ENCODE results near the gene MPG.

GRCh38 chr16:92431-93339 is 14.7 kb downstream of the MPG start:
- TF ChIP-seq RAD21 (IDR thresholded peaks at IDR 0.05; ENCODE audit: low read depth) (no peak), CEBPB (IDR thresholded peaks at IDR 0.05) (no peak), EP300 (IDR thresholded peaks at IDR 0.05; ENCODE audit: borderline replicate concordance) (peak; percentile 63; the same call in 1 of the 2 replicates)
- TF ChIP-seq, protein P1, sequence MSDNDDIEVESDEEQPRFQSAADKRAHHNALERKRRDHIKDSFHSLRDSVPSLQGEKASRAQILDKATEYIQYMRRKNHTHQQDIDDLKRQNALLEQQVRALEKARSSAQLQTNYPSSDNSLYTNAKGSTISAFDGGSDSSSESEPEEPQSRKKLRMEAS (IDR thresholded peaks at IDR 0.05) = peak; percentile 39; the same call in 1 of the 2 replicates

Data from Ishikawa (cell line).